B cell (primary cell): ENCODE data around the gene SPART.

ENCODE experiments used
- CTCF ChIP-seq: fragments of 200-600 bp; IDR thresholded peaks from one replicate; pipeline ENCODE4 v1.8.0; 2022; ENCODE audit warnings: antibody characterized with exemption, mild to moderate bottlenecking
- EZH2 ChIP-seq: IDR thresholded peaks from 2 replicates; pipeline ENCODE4 v1.6.1; 2012; ENCODE audit warnings: borderline replicate concordance, low read depth, mild to moderate bottlenecking, moderate library complexity, low read length; ENCODE audit not compliant: insufficient read depth, poor library complexity, severe bottlenecking

- TF ChIP-seq CTCF (no peak), EZH2 (no peak)
Measured at GRCh38 chr13:36370108-36370429, 23.9 kb upstream of the SPART start.
